ENCODE data around the gene MT4.

- TF ChIP-seq CTCF (IDR thresholded peaks at IDR 0.05) (no peak), POLR2A (IDR thresholded peaks at IDR 0.05) (no peak)
These were observed 15.0 kb upstream of the MT4 start for GRCh38 chr16:56549744-56550385.
